ENCODE measurements around the gene ITGA4. TPM values are rescaled to one million over a fixed set of nuclear protein-coding genes. Genes with fewer than 3 reads are reported as not detected.

ITGA4 gene
- total RNA-seq, 4 donors from 2014 or later = 1.6 to 9.0 (median 6.4) TPM

GRCh38 chr2:181570059-181570458 lies 112.9 kb downstream of the ITGA4 start:
- no peak for TF ChIP-seq POLR2A (IDR thresholded peaks at IDR 0.05)
- TF ChIP-seq CTCF (IDR thresholded peaks at IDR 0.05) = no peak
- Histone ChIP-seq H3K9me3 (no peaks in the 10 kb centered on the region), H3K4me1 (no peaks in the 10 kb centered on the region), H3K36me3 (no peaks in the 10 kb centered on the region), H3K4me3 (no peak overlapping the region), H3K27ac (no peak overlapping the region), H3K27me3 (peaks cover 0 to 3% (median 0%) of the 10 kb centered on the region in 4 donors)
- DNase-seq = no peak
- intact Hi-C loops (cut with DNase I) = no loop called here
- 74 to 75% methylated on average over 2 of the region's 2 CpGs for WGBS, 2 donors

GRCh38 chr2:181570833-181571661 lies 113.9 kb downstream of the ITGA4 start:
- intact Hi-C loops (cut with DNase I) = no loop called here
- no peak for DNase-seq
- Histone ChIP-seq H3K27me3 (peaks cover 0 to 3% (median 0%) of the 10 kb centered on the region in 4 donors), H3K27ac (no peak overlapping the region), H3K9me3 (no peaks in the 10 kb centered on the region), H3K4me1 (no peaks in the 10 kb centered on the region), H3K4me3 (no peak overlapping the region), H3K36me3 (no peaks in the 10 kb centered on the region)
- 63 to 66% methylated on average over 4 of the region's 4 CpGs for WGBS, 2 donors
- TF ChIP-seq CTCF (IDR thresholded peaks at IDR 0.05) (peak in 1 of 6 experiments; percentile 25), POLR2A (IDR thresholded peaks at IDR 0.05) (no peak)

- Histone ChIP-seq H3K27ac (no peak overlapping the region), H3K9me3 (no peaks in the 10 kb centered on the region), H3K36me3 (no peaks in the 10 kb centered on the region), H3K4me3 (no peak overlapping the region), H3K4me1 (no peaks in the 10 kb centered on the region), H3K27me3 (peaks cover 0 to 3% (median 0%) of the 10 kb centered on the region in 4 donors)
- intact Hi-C loops (cut with DNase I) = no loop called here
- TF ChIP-seq CTCF (IDR thresholded peaks at IDR 0.05) = peak in 3 of 6 experiments; percentile 12 to 47 (median 34)
- no peak for TF ChIP-seq POLR2A (IDR thresholded peaks at IDR 0.05)
- DNase-seq = no peak
- 38 to 49% methylated on average over 4 of the region's 4 CpGs for WGBS, 2 donors
Measured at GRCh38 chr2:181573140-181573736, 116.1 kb downstream of the ITGA4 start.

- TF ChIP-seq CTCF (IDR thresholded peaks at IDR 0.05) (no peak), POLR2A (IDR thresholded peaks at IDR 0.05) (no peak)
- intact Hi-C loops (cut with DNase I) = no loop called here
Measured at GRCh38 chr2:181574321-181574720, 117.1 kb downstream of the ITGA4 start.

GRCh38 chr2:181575024-181575649 lies 118.0 kb downstream of the ITGA4 start:
- TF ChIP-seq CTCF (IDR thresholded peaks at IDR 0.05) = no peak
- no peak for TF ChIP-seq POLR2A (IDR thresholded peaks at IDR 0.05)
- Histone ChIP-seq H3K27ac (no peak overlapping the region), H3K36me3 (no peaks in the 10 kb centered on the region), H3K4me1 (no peaks in the 10 kb centered on the region), H3K27me3 (peaks cover 0 to 3% (median 0%) of the 10 kb centered on the region in 4 donors), H3K9me3 (no peaks in the 10 kb centered on the region), H3K4me3 (no peak overlapping the region)
- intact Hi-C loops (cut with DNase I) = no loop called here
- 57 to 81% methylated on average over 7 of the region's 7 CpGs for WGBS, 2 donors
- no peak for DNase-seq

More at GRCh38 chr2:181574321-181574720, 117.1 kb downstream of the ITGA4 start:
- no peak for DNase-seq
- Histone ChIP-seq H3K9me3 (no peaks in the 10 kb centered on the region), H3K36me3 (no peaks in the 10 kb centered on the region), H3K27me3 (peaks cover 0 to 3% (median 0%) of the 10 kb centered on the region in 4 donors), H3K27ac (no peak overlapping the region), H3K4me3 (no peak overlapping the region), H3K4me1 (no peaks in the 10 kb centered on the region)
- WGBS, 2 donors = 72 to 79% methylated on average over 7 of the region's 7 CpGs

Data from esophagus squamous epithelium (tissue), 5 donors.